Activated naive CD8-positive, alpha-beta T cell treated with anti-CD3 and anti-CD28 coated beads, Interleukin-2, amount 10 ng/mL, durations not matched to agents 7 days and 5 days (primary cell): ENCODE data around the gene IER2. TPM values are rescaled to one million over a fixed set of nuclear protein-coding genes. Genes with fewer than 3 reads are reported as not detected.
A peak's percentile ranks its signal among the peaks of the same experiment; 100 is the strongest.
"Not testable (repeated sequence)": the region's sequence is repeated elsewhere in the genome, so short reads cannot be mapped to it uniquely, and the experiment has no call there.

Experiments used
- ATAC-seq: fragments of 150-1000 bp; cut with Tn5 transposase; one replicate; pipeline ENCODE4 v1.10.0; 2021; ENCODE audit warnings: low read depth, moderate library complexity
- POLR2A ChIA-PET: fragments of 350-600 bp; sonication (Branson Sonifier 250); formaldehyde crosslinking; loops from one replicate; lab custom pipeline; 2021; ENCODE audit warnings: antibody characterized with exemption; lab: Charles Lee
- DNase-seq: peaks from one replicate; pipeline ENCODE4 v3.0.0; 2021
- H3K27ac Mint-ChIP-seq: one replicate; pipeline ENCODE4 v1.8.0; 2022; ENCODE audit warnings: mild to moderate bottlenecking, mixed read lengths
- H3K27me3 Mint-ChIP-seq: one replicate; pipeline ENCODE4 v1.8.0; 2022; ENCODE audit warnings: mild to moderate bottlenecking, moderate library complexity, mixed read lengths
- H3K36me3 Mint-ChIP-seq: one replicate; pipeline ENCODE4 v1.8.0; 2021; ENCODE audit warnings: mild to moderate bottlenecking, mixed read lengths
- H3K4me1 Mint-ChIP-seq: one replicate; pipeline ENCODE4 v1.8.0; 2021; ENCODE audit warnings: mixed read lengths
- H3K4me3 Mint-ChIP-seq: one replicate; pipeline ENCODE4 v1.8.0; 2022; ENCODE audit warnings: mild to moderate bottlenecking, moderate library complexity, mixed read lengths
- H3K9me3 Mint-ChIP-seq: one replicate; pipeline ENCODE4 v1.8.0; 2021; ENCODE audit warnings: mixed read lengths
- total RNA-seq, 2 experiments: library from RNA; stranded (reverse); gene quantifications; one replicate each; pipeline ENCODE4 v1.2.3, GENCODE V29; 2021

The IER2 gene
- total RNA-seq, 2 experiments from 2014 or later: 167 to 178 TPM

GRCh38 chr19:13185763-13186657, 35.8 kb downstream of the IER2 start:
- POLR2A ChIA-PET: interaction anchor here (0.7 to 1.1 kb wide), 2 partner anchors 9 to 34 kb away, joined by 3 read pairs; no protein-coding TSS in a partner anchor
- not testable (repeated sequence) for H3K36me3 Mint-ChIP-seq, DNase-seq, ATAC-seq, H3K27ac Mint-ChIP-seq, H3K27me3 Mint-ChIP-seq, H3K4me3 Mint-ChIP-seq, H3K9me3 Mint-ChIP-seq
- peaks cover 19% of the 10 kb centered on the region for H3K4me1 Mint-ChIP-seq

GRCh38 chr19:13186688-13187087, 36.5 kb downstream of the IER2 start:
- not testable (repeated sequence) for H3K9me3 Mint-ChIP-seq, DNase-seq, H3K27me3 Mint-ChIP-seq, H3K4me3 Mint-ChIP-seq, H3K36me3 Mint-ChIP-seq, H3K27ac Mint-ChIP-seq, ATAC-seq
- peaks cover 19% of the 10 kb centered on the region for H3K4me1 Mint-ChIP-seq
- POLR2A ChIA-PET: interaction anchor here (1.1 kb wide), 1 partner anchor 34 kb away, joined by 3 read pairs; no protein-coding TSS in a partner anchor

GRCh38 chr19:13187419-13187818, 37.2 kb downstream of the IER2 start:
- Mint-ChIP-seq H3K9me3 (no peaks in the 10 kb centered on the region), H3K4me3 (peak overlapping the region; percentile 42), H3K4me1 (peaks cover 14% of the 10 kb centered on the region), H3K27ac (peak overlapping the region; percentile 86), H3K36me3 (peaks cover 2% of the 10 kb centered on the region), H3K27me3 (no peaks in the 10 kb centered on the region)
- POLR2A ChIA-PET: interaction anchor here (0.9 kb wide), 1 partner anchor 32 kb away, joined by 6 read pairs; no protein-coding TSS in a partner anchor
- DNase-seq (no peak), ATAC-seq (no peak)

- POLR2A ChIA-PET: no interaction called here
- ATAC-seq (no peak), DNase-seq (no peak)
- Mint-ChIP-seq H3K36me3 (peaks cover 4% of the 10 kb centered on the region), H3K27me3 (no peaks in the 10 kb centered on the region), H3K27ac (no peak overlapping the region), H3K9me3 (no peaks in the 10 kb centered on the region), H3K4me1 (peaks cover 21% of the 10 kb centered on the region), H3K4me3 (no peak overlapping the region)
Observed at GRCh38 chr19:13189600-13189999, 39.4 kb downstream of the IER2 start.

GRCh38 chr19:13190781-13191540, 40.8 kb downstream of the IER2 start:
- H3K27me3 Mint-ChIP-seq: no peaks in the 10 kb centered on the region
- ATAC-seq (no peak), DNase-seq (no peak)
- H3K4me1 Mint-ChIP-seq: peaks cover 22% of the 10 kb centered on the region
- POLR2A ChIA-PET: interaction anchor here (0.7 kb wide), 1 partner anchor 86 kb away, joined by 4 read pairs; no protein-coding TSS in a partner anchor
- H3K36me3 Mint-ChIP-seq: peaks cover 4% of the 10 kb centered on the region
- H3K27ac Mint-ChIP-seq: no peak overlapping the region
- H3K9me3 Mint-ChIP-seq: no peaks in the 10 kb centered on the region
- no peak overlapping the region for H3K4me3 Mint-ChIP-seq

GRCh38 chr19:13195678-13196077, 45.5 kb downstream of the IER2 start:
- no peak overlapping the region for H3K4me3 Mint-ChIP-seq
- POLR2A ChIA-PET: interaction anchor here (0.9 to 2.1 kb wide), 7 partner anchors 28 to 67 kb away, joined by 3 to 11 read pairs (median 4); no protein-coding TSS in a partner anchor
- no peaks in the 10 kb centered on the region for H3K9me3 Mint-ChIP-seq
- peak; percentile 56 for DNase-seq
- H3K36me3 Mint-ChIP-seq: peaks cover 2% of the 10 kb centered on the region
- H3K4me1 Mint-ChIP-seq: peaks cover 13% of the 10 kb centered on the region
- no peak overlapping the region for H3K27ac Mint-ChIP-seq
- peak; percentile 46 for ATAC-seq
- no peaks in the 10 kb centered on the region for H3K27me3 Mint-ChIP-seq

GRCh38 chr19:13198634-13199033, 48.4 kb downstream of the IER2 start:
- no peak for DNase-seq
- no peak for ATAC-seq
- peaks cover 8% of the 10 kb centered on the region for H3K4me1 Mint-ChIP-seq

GRCh38 chr19:13202112-13202511, 51.9 kb downstream of the IER2 start:
- H3K4me1 Mint-ChIP-seq, DNase-seq, H3K9me3 Mint-ChIP-seq, H3K36me3 Mint-ChIP-seq, H3K4me3 Mint-ChIP-seq, POLR2A ChIA-PET, H3K27me3 Mint-ChIP-seq, ATAC-seq, H3K27ac Mint-ChIP-seq: not testable (repeated sequence)

More at GRCh38 chr19:13198634-13199033, 48.4 kb downstream of the IER2 start:
- Mint-ChIP-seq H3K9me3 (no peaks in the 10 kb centered on the region), H3K27me3 (no peaks in the 10 kb centered on the region), H3K36me3 (peaks cover under 1% of the 10 kb centered on the region), H3K27ac (no peak overlapping the region), H3K4me3 (no peak overlapping the region)
- POLR2A ChIA-PET: no interaction called here

Other genes starting within 250 kb of the IER2 start
- gene SYCE2, start 231.1 kb upstream of the IER2 start, total RNA-seq: 1 to 10 TPM; 3.6 to 4.4 TPM
- gene FARSA, start 216.7 kb upstream of the IER2 start, total RNA-seq: 10 to 100 TPM; 69.2 to 73.3 TPM
- gene CALR, start 211.8 kb upstream of the IER2 start, total RNA-seq: 100 to 1,000 TPM; 522 to 531 TPM
- 100 to 1,000 TPM; 128 to 141 TPM for gene RAD23A, start 204.5 kb upstream of the IER2 start, total RNA-seq
- 10 to 100 TPM; 18.4 to 19.4 TPM for gene GADD45GIP1, start 193.2 kb upstream of the IER2 start, total RNA-seq
- not detected for gene DAND5, start 180.8 kb upstream of the IER2 start, total RNA-seq
- gene NFIX, start 154.9 kb upstream of the IER2 start, total RNA-seq: 1 to 10 TPM; 1.5 to 2.5 TPM
- 1 to 10 TPM; 3.7 TPM for gene LYL1, start 47.6 kb upstream of the IER2 start, total RNA-seq
- 10 to 100 TPM; 54.3 to 55.8 TPM for gene TRMT1, start 33.7 kb upstream of the IER2 start, total RNA-seq
- 10 to 100 TPM; 56.3 to 57.2 TPM for gene NACC1, start 32.1 kb upstream of the IER2 start, total RNA-seq
- gene STX10, start within 50 bp of the IER2 start, total RNA-seq: 10 to 100 TPM; 67.1 to 69.9 TPM